Cardiac fibroblast (primary cell): Measurements from ENCODE around the gene ITPR3.

ENCODE experiments used
- DNase-seq, 2 donors: peaks; one replicate each; pipeline versions ENCODE4 v3.0.0 to v3.0.0-alpha.2; 2010; ENCODE audit warnings: low read depth in 2 of 2
- H3K4me3 ChIP-seq, 2 donors: replicated peaks in 1 of 2; 1 replicate in 1 of 2; 2 replicates in 1 of 2; pipeline ENCODE4 v1.5.1; 2011; ENCODE audit warnings: low read depth in 2 of 2, low read length in 2 of 2, mild to moderate bottlenecking in 2 of 2, moderate library complexity in 1 of 2
- TF ChIP-seq, protein P1 (sequence below): IDR thresholded peaks from one replicate; pipeline ENCODE4 v1.5.1; 2011; ENCODE audit warnings: low read depth, mild to moderate bottlenecking, low read length, inconsistent platforms

ITPR3 gene

DNA sequence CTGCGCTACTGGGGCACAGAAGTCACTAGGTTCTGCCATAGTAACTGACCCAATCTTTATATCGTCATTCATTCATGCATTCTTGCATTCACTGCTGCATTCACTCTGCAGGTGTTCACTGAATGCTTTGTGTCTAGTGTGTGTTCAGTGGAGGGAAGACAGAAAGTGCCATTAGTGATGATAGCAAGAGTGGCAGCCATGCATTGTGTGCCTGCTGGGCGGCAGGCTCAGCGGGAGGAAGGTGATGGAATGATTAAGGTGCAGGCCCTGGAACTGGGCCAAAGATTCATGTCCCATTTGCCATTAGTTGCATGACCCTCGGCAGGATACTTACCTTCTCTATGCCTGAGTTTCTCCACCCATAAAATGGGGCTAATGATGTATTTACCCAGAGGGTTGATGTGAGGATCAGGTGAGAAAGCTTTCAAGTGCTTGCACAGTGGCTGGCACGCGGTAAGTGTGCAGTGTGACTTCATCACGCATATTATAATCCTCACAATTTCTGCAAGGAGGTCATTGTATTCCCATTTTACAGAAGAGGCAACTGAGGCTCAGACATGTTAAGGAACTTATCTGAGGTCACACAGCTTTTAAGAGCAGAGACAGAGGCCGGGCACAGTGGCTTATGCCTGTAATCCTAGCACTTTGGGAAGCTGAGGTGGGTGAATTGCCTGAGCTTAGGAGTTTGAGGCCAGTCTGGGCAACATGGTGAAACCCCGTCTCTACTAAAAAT is 40.1 kb downstream of the ITPR3 start:
- no peak for DNase-seq
- no peak overlapping the region for H3K4me3 ChIP-seq
- TF ChIP-seq, protein P1, sequence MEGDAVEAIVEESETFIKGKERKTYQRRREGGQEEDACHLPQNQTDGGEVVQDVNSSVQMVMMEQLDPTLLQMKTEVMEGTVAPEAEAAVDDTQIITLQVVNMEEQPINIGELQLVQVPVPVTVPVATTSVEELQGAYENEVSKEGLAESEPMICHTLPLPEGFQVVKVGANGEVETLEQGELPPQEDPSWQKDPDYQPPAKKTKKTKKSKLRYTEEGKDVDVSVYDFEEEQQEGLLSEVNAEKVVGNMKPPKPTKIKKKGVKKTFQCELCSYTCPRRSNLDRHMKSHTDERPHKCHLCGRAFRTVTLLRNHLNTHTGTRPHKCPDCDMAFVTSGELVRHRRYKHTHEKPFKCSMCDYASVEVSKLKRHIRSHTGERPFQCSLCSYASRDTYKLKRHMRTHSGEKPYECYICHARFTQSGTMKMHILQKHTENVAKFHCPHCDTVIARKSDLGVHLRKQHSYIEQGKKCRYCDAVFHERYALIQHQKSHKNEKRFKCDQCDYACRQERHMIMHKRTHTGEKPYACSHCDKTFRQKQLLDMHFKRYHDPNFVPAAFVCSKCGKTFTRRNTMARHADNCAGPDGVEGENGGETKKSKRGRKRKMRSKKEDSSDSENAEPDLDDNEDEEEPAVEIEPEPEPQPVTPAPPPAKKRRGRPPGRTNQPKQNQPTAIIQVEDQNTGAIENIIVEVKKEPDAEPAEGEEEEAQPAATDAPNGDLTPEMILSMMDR: no peak

DNA sequence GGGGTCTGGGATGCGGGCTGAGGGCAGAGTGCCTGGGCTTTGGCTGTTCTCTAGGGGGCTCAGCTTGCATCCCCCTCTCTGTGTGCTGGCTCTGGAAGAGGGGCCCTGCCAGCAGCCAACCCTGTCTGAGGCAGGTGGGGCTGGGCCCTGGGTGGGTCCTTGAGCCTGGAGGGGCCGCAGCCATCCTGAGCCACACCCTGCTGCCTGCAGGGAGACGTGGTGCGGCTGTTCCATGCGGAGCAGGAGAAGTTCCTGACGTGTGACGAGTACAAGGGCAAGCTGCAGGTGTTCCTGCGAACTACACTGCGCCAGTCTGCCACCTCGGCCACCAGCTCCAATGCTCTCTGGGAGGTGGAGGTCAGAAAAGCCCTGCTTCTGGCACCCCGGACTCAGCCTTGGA is 41.2 kb downstream of the ITPR3 start:
- TF ChIP-seq, protein P1: no peak
- DNase-seq: no peak

DNA sequence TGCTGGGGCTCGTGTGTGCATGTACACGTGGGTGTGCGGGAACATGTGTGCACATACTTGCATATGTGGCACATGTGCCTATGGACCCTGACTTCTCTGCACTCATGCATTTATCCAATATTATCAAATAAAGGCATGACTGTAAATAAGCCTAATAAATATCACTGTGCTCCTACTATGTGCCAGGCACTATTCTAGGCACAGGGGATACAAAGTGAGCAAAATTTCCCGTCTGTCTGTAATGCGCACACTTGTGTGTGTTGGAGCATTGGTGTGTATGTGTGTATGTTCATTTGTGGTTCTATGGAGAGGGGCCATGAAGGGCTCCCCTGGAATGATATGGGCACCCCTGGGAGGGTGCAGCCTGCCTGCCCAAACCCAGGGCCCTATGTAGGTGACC is 41.9 kb downstream of the ITPR3 start:
- no peak for DNase-seq

More for the DNA sequence above, 41.2 kb downstream of the ITPR3 start:
- H3K4me3 ChIP-seq: no peak overlapping the region

DNA sequence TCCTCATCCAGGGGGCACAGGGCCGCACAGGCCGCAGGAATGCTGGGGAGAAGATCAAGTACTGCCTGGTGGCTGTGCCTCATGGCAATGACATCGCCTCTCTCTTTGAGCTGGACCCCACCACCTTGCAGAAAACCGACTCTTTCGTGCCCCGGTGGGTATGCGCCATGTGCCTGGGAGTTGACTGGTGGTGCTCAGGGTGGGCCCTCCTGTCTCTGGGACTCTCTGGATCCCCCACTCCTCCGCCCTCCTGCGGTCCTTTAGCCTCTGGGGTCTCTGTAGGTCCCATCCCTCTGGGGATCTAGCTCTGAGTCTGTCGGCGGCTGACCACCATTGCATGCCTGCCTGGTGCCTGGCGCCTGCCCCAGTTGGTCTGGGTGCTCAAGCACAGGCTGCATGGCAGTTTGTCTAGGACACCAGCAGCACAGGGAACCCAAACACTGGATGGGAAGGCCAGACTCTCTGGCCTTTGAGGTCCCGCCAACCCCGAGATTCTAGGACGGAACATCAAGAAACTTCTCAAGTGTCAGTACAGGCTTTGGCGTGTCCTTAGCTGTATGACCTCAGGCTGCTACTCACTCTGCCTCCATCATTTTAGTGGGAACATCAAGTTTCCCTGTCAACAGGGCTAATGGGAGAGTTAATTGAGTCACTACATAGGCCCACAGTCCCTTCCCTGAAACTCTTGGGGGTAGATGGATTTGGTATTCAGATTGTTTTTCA is 42.8 kb downstream of the ITPR3 start:
- H3K4me3 ChIP-seq: no peak overlapping the region
- DNase-seq: no peak

More for the DNA sequence above, 41.9 kb downstream of the ITPR3 start:
- TF ChIP-seq, protein P1: no peak
- H3K4me3 ChIP-seq: no peak overlapping the region

DNA sequence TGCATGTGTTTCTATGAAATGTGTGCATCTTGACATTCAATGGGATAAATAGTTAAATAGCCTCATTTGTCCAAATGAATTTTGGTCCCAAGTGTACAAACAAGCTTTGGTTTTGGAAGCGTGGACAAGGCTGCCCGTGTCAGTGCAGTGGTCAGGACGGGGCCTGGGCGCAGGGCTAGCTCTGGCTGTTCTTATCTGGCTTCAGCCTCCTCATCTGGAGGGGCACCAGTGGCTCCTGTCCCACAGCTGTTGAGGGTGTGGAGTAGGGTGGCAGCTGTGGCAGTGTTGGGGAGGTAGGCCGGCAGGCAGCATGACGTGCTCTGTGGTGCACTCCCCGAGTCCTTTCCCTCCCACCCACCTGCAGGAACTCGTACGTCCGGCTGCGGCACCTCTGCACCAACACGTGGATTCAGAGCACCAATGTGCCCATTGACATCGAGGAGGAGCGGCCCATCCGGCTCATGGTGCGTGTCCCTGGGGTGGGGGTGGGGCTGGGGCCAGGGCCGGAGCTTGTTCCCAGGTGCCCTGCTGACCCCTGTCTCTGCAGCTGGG is 43.5 kb downstream of the ITPR3 start:
- H3K4me3 ChIP-seq: no peak overlapping the region
- no peak for DNase-seq
- TF ChIP-seq, protein P1: no peak

More for the DNA sequence above, 42.8 kb downstream of the ITPR3 start:
- TF ChIP-seq, protein P1: no peak

DNA sequence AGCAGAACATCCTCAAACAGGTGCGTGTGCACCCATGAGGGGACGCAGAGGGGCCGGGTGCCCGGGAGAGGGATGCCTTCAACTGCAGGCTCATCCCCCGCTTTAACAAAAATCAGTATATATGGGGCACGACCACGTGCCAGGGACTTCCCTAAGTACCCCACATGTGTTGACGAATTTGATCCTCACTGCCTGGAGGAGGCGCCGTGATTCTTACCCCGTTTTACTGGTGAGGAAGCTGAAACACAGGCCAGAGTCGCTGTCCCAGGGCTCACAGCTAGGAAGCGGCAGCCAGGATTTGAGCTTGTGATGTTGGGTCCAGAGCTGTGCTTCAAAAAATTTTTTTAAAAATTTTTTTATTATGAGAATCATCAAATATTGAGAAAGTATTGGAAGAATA is 44.8 kb downstream of the ITPR3 start:
- no peak for DNase-seq
- TF ChIP-seq, protein P1: no peak
- H3K4me3 ChIP-seq: no peak overlapping the region
